Endodermal cell (in vitro differentiated cells): ENCODE measurements around the gene DNAJC3. TPM values are rescaled to one million over a fixed set of nuclear protein-coding genes. Genes with fewer than 3 reads are reported as not detected.

Experiments
- DNase-seq: peaks from one replicate; pipeline ENCODE4 v3.0.0-alpha.2; 2017
- H3K27ac ChIP-seq: 2 replicates; pipeline ENCODE4 v1.5.1; 2013; ENCODE audit warnings: mild to moderate bottlenecking, low read depth, low read length, moderate library complexity
- H3K27me3 ChIP-seq: 2 replicates; pipeline ENCODE4 v1.6.1; 2013; ENCODE audit warnings: mild to moderate bottlenecking, low read length, moderate library complexity; ENCODE audit not compliant: insufficient read depth, control insufficient read depth, poor library complexity, severe bottlenecking
- H3K36me3 ChIP-seq: 2 replicates; pipeline ENCODE4 v1.7.0; 2013; ENCODE audit warnings: mild to moderate bottlenecking, low read length, moderate library complexity; ENCODE audit not compliant: control insufficient read depth, insufficient read depth
- H3K4me1 ChIP-seq: one replicate; pipeline ENCODE4 v1.7.0; 2013; ENCODE audit warnings: low read length; ENCODE audit not compliant: control insufficient read depth, insufficient read depth
- H3K4me3 ChIP-seq: 2 replicates; pipeline ENCODE4 v1.5.1; 2013; ENCODE audit warnings: mild to moderate bottlenecking, low read length, moderate library complexity
- H3K9ac ChIP-seq: 2 replicates; pipeline ENCODE4 v1.6.1; 2013; ENCODE audit warnings: mild to moderate bottlenecking, low read length, moderate library complexity; ENCODE audit not compliant: poor library complexity, severe bottlenecking; ENCODE audit errors: extremely low read depth
- H3K9me3 ChIP-seq: 2 replicates; pipeline ENCODE4 v1.6.1; 2013; ENCODE audit warnings: mild to moderate bottlenecking, low read length, moderate library complexity; ENCODE audit not compliant: control insufficient read depth
- H3K27ac Mint-ChIP-seq: 2 replicates; pipeline ENCODE4 v1.8.0; 2020; ENCODE audit warnings: mixed read lengths
- H3K27me3 Mint-ChIP-seq: 2 replicates; pipeline ENCODE4 v1.8.0; 2021; ENCODE audit warnings: mild to moderate bottlenecking, mixed read lengths; ENCODE audit not compliant: insufficient read depth
- H3K36me3 Mint-ChIP-seq: 2 replicates; pipeline ENCODE4 v1.8.0; 2020; ENCODE audit warnings: low read depth, mixed read lengths
- H3K4me1 Mint-ChIP-seq: 2 replicates; pipeline ENCODE4 v1.8.0; 2020; ENCODE audit warnings: mixed read lengths
- H3K4me3 Mint-ChIP-seq: 2 replicates; pipeline ENCODE4 v1.8.0; 2020; ENCODE audit warnings: mild to moderate bottlenecking, moderate library complexity, mixed read lengths
- H3K9me3 Mint-ChIP-seq: 2 replicates; pipeline ENCODE4 v1.8.0; 2020; ENCODE audit warnings: mild to moderate bottlenecking, mixed read lengths
- CTCF ChIP-seq: fragments of 200-600 bp; sonication (generic); conservative IDR thresholded peaks from 2 replicates; pipeline ENCODE4 v1.5.0; 2021; ENCODE audit warnings: antibody characterized with exemption, mild to moderate bottlenecking
- WGBS, 2 experiments: methylation state at CpG; one replicate each; pipeline versions ENCODE4 v1.1.5 to v1.1.7; 2013; ENCODE audit warnings: missing lambda C conversion rate in 2 of 2, mixed read lengths in 1 of 2; ENCODE audit not compliant: insufficient coverage in 1 of 2, insufficient read length in 1 of 2; 5-methylcytosine and 5-hydroxymethylcytosine counted together
- total RNA-seq, 2 donors: library from RNA; stranded (reverse); fragmentation: NEBNext Ultra II Directional in 1 of 2; extraction: Animal tissue kit (Norgen Biotek cat#: 25700) in 1 of 2; gene quantifications; 2 replicates in 1 of 2; 3 replicates in 1 of 2; pipeline ENCODE4 v1.2.1, GENCODE V29; 2021

The DNAJC3 gene
- total RNA-seq, 2 donors from 2014 or later: 20.6 to 31.5 TPM

- H3K4me1 ChIP-seq: no peaks in the 10 kb centered on the region
- DNase-seq: no peak
- no peaks in the 10 kb centered on the region for H3K36me3 ChIP-seq
- WGBS, 2 experiments: 71% methylated on average over 1 of the region's 1 CpG; no CpG with 5 or more reads in 1 of the 2 experiments
- Mint-ChIP-seq H3K27ac (no peak overlapping the region), H3K4me3 (no peak overlapping the region), H3K4me1 (peaks cover 3% of the 10 kb centered on the region), H3K9me3 (peaks cover 29% of the 10 kb centered on the region), H3K27me3 (no peaks in the 10 kb centered on the region), H3K36me3 (peaks cover 38% of the 10 kb centered on the region)
- no peak overlapping the region for H3K9ac ChIP-seq
- no peak for TF ChIP-seq CTCF
- H3K9me3 ChIP-seq: peaks cover 9% of the 10 kb centered on the region
- no peak overlapping the region for H3K27ac ChIP-seq
- H3K27me3 ChIP-seq: no peaks in the 10 kb centered on the region
- no peak overlapping the region for H3K4me3 ChIP-seq
Observed at GRCh38 chr13:95833126-95833525, 156.2 kb downstream of the DNAJC3 start.

- peaks cover 15% of the 10 kb centered on the region for H3K9me3 ChIP-seq
- no peak overlapping the region for H3K27ac Mint-ChIP-seq
- TF ChIP-seq CTCF: no peak
- no peak overlapping the region for H3K4me3 ChIP-seq
- peaks cover 37% of the 10 kb centered on the region for H3K36me3 Mint-ChIP-seq
- H3K4me1 ChIP-seq: no peaks in the 10 kb centered on the region
- peaks cover 3% of the 10 kb centered on the region for H3K4me1 Mint-ChIP-seq
- H3K36me3 ChIP-seq: no peaks in the 10 kb centered on the region
- no peak overlapping the region for H3K9ac ChIP-seq
- H3K9me3 Mint-ChIP-seq: peaks cover 31% of the 10 kb centered on the region
- no peaks in the 10 kb centered on the region for H3K27me3 ChIP-seq
- no peak overlapping the region for H3K27ac ChIP-seq
- no peak overlapping the region for H3K4me3 Mint-ChIP-seq
- no peak for DNase-seq
- no peaks in the 10 kb centered on the region for H3K27me3 Mint-ChIP-seq
- 71% methylated on average over 1 of the region's 1 CpG; no CpG with 5 or more reads in 1 of the 2 experiments for WGBS, 2 experiments
Observed at GRCh38 chr13:95833719-95834118, 156.8 kb downstream of the DNAJC3 start.

GRCh38 chr13:95834134-95834765, 157.3 kb downstream of the DNAJC3 start:
- peak; percentile 93 for TF ChIP-seq CTCF
- Histone ChIP-seq H3K36me3 (no peaks in the 10 kb centered on the region), H3K4me1 (no peaks in the 10 kb centered on the region), H3K9me3 (peaks cover 21% of the 10 kb centered on the region), H3K27ac (no peak overlapping the region), H3K9ac (no peak overlapping the region), H3K4me3 (no peak overlapping the region), H3K27me3 (no peaks in the 10 kb centered on the region)
- no peaks in the 10 kb centered on the region for H3K27me3 Mint-ChIP-seq
- DNase-seq: peak; percentile 89
- WGBS, 2 experiments: 40% methylated on average over 3 of the region's 3 CpGs; no CpG with 5 or more reads in 1 of the 2 experiments
- peaks cover 32% of the 10 kb centered on the region for H3K9me3 Mint-ChIP-seq
- H3K4me1 Mint-ChIP-seq: peaks cover 3% of the 10 kb centered on the region
- no peak overlapping the region for H3K4me3 Mint-ChIP-seq
- no peak overlapping the region for H3K27ac Mint-ChIP-seq
- peaks cover 37% of the 10 kb centered on the region for H3K36me3 Mint-ChIP-seq
